ENCODE measurements around the gene PEA15. TPM values are rescaled to one million over a fixed set of nuclear protein-coding genes. Genes with fewer than 3 reads are reported as not detected.

The PEA15 gene
- total and polyA plus RNA-seq, 10 of the 15 experiments (the other 5 are each of a cell fraction or from before 2014, with no cell fraction given): 15.1 to 269 (median 65.6) TPM

GRCh38 chr1:160193091-160193819 is 11.9 kb upstream of the PEA15 start (continued):
- TF ChIP-seq EZH2 (IDR thresholded peaks at IDR 0.05; ENCODE audit: borderline replicate concordance, control insufficient read depth, low read depth, low read length) (no peak), CHD4 (IDR thresholded peaks at IDR 0.05) (no peak), RUNX3 (IDR thresholded peaks at IDR 0.05; ENCODE audit: low read length) (peak; percentile 75), KDM1A (IDR thresholded peaks at IDR 0.05; ENCODE audit: borderline replicate concordance) (no peak), ZNF24 (IDR thresholded peaks at IDR 0.05) (peak; percentile 77; the same call in 1 of the 2 replicates), FOS (IDR thresholded peaks at IDR 0.05; ENCODE audit: borderline replicate concordance, extremely low read depth, insufficient read length) (no peak), NR2F1 (conservative IDR thresholded peaks at IDR 0.05) (peak; percentile 51; the same call in 1 of the 2 replicates), EP300 (IDR thresholded peaks at IDR 0.05; ENCODE audit: borderline replicate concordance in 1 of 2, control insufficient read depth in 1 of 2, low read depth in 2 of 2, low read length in 2 of 2) (no peak), USF1 (IDR thresholded peaks at IDR 0.05; ENCODE audit: borderline replicate concordance, extremely low read length, insufficient read depth, low read depth, low read length) (no peak), ATF2 (IDR thresholded peaks at IDR 0.05; ENCODE audit: low read length) (peak; percentile 82), BRCA1 (IDR thresholded peaks at IDR 0.05; ENCODE audit: low read depth, low read length) (no peak), HCFC1 (IDR thresholded peaks at IDR 0.05; ENCODE audit: low read length) (no peak), FOXK2 (IDR thresholded peaks at IDR 0.05) (no peak), LARP7 (IDR thresholded peaks at IDR 0.05) (0 out of 2 replicates have a peak, but pooled peaks have one; percentile 30), YY1 (IDR thresholded peaks at IDR 0.05; ENCODE audit: low read depth, low read length) (peak; percentile 88), MXI1 (IDR thresholded peaks at IDR 0.05; ENCODE audit: low read depth, low read length) (no peak), EED (IDR thresholded peaks at IDR 0.05; ENCODE audit: low read depth) (0 out of 2 replicates have a peak, but pooled peaks have one; percentile 25), CBFB (IDR thresholded peaks at IDR 0.05; ENCODE audit: low read depth) (0 out of 2 replicates have a peak, but pooled peaks have one; percentile 32), STAT3 (IDR thresholded peaks at IDR 0.05; ENCODE audit: low read depth, low read length) (no peak), ZBED1 (IDR thresholded peaks at IDR 0.05; ENCODE audit: borderline replicate concordance) (no peak)
- TF ChIP-seq, protein P1, sequence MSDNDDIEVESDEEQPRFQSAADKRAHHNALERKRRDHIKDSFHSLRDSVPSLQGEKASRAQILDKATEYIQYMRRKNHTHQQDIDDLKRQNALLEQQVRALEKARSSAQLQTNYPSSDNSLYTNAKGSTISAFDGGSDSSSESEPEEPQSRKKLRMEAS (IDR thresholded peaks at IDR 0.05; ENCODE audit: low read depth, low read length): no peak
- TF ChIP-seq, protein P2, sequence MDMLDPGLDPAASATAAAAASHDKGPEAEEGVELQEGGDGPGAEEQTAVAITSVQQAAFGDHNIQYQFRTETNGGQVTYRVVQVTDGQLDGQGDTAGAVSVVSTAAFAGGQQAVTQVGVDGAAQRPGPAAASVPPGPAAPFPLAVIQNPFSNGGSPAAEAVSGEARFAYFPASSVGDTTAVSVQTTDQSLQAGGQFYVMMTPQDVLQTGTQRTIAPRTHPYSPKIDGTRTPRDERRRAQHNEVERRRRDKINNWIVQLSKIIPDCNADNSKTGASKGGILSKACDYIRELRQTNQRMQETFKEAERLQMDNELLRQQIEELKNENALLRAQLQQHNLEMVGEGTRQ (IDR thresholded peaks at IDR 0.05; ENCODE audit: borderline replicate concordance, low read depth, low read length): no peak
- TF ChIP-seq, protein P3, sequence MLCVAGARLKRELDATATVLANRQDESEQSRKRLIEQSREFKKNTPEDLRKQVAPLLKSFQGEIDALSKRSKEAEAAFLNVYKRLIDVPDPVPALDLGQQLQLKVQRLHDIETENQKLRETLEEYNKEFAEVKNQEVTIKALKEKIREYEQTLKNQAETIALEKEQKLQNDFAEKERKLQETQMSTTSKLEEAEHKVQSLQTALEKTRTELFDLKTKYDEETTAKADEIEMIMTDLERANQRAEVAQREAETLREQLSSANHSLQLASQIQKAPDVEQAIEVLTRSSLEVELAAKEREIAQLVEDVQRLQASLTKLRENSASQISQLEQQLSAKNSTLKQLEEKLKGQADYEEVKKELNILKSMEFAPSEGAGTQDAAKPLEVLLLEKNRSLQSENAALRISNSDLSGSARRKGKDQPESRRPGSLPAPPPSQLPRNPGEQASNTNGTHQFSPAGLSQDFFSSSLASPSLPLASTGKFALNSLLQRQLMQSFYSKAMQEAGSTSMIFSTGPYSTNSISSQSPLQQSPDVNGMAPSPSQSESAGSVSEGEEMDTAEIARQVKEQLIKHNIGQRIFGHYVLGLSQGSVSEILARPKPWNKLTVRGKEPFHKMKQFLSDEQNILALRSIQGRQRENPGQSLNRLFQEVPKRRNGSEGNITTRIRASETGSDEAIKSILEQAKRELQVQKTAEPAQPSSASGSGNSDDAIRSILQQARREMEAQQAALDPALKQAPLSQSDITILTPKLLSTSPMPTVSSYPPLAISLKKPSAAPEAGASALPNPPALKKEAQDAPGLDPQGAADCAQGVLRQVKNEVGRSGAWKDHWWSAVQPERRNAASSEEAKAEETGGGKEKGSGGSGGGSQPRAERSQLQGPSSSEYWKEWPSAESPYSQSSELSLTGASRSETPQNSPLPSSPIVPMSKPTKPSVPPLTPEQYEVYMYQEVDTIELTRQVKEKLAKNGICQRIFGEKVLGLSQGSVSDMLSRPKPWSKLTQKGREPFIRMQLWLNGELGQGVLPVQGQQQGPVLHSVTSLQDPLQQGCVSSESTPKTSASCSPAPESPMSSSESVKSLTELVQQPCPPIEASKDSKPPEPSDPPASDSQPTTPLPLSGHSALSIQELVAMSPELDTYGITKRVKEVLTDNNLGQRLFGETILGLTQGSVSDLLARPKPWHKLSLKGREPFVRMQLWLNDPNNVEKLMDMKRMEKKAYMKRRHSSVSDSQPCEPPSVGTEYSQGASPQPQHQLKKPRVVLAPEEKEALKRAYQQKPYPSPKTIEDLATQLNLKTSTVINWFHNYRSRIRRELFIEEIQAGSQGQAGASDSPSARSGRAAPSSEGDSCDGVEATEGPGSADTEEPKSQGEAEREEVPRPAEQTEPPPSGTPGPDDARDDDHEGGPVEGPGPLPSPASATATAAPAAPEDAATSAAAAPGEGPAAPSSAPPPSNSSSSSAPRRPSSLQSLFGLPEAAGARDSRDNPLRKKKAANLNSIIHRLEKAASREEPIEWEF (IDR thresholded peaks at IDR 0.05; ENCODE audit: insufficient replicate concordance, low read depth, low read length): no peak

All from GM12878 (cell line).